ENCODE results near the gene ARHGDIB.

Gene ARHGDIB
- total RNA-seq, result 535 to 809 (median 706) reads per million in 3 donors

GRCh38 chr12:14961466-14962152 is at the start of gene ARHGDIB:
Gene ARHGDIB (minus strand): TSS chr12:14961601. CDS start chr12:14950712, 10,889 bp downstream.
- Histone ChIP-seq H3K4me1 (ENCODE audit: control insufficient read depth, insufficient read depth, low read length, poor library complexity, severe bottlenecking) (peaks cover 40% of the 10 kb centered on the region), H3K27me3 (replicated peaks; ENCODE audit: control insufficient read depth, insufficient read depth, low read length, poor library complexity, severe bottlenecking) (no peaks in the 10 kb centered on the region), H3K4me3 (ENCODE audit: insufficient read depth, low read depth, low read length, poor library complexity, severe bottlenecking) (peak within 1 kb of the TSS; percentile 64), H3K27ac (ENCODE audit: insufficient read depth, low read length, poor library complexity, severe bottlenecking) (peak within 1 kb of the TSS; percentile 90), H3K36me3 (ENCODE audit: control insufficient read depth, insufficient read depth, low read length) (no peaks in the 10 kb centered on the region), H3K9me3 (ENCODE audit: control insufficient read depth, low read length) (no peaks in the 10 kb centered on the region)
- DNase-seq, result peak; percentile 78 to 83 (median 81)

- Histone ChIP-seq H3K36me3 (ENCODE audit: control insufficient read depth, insufficient read depth, low read length) (no peaks in the 10 kb centered on the region), H3K27ac (ENCODE audit: insufficient read depth, low read length, poor library complexity, severe bottlenecking) (no peak overlapping the region), H3K9me3 (ENCODE audit: control insufficient read depth, low read length) (no peaks in the 10 kb centered on the region), H3K4me1 (ENCODE audit: control insufficient read depth, insufficient read depth, low read length, poor library complexity, severe bottlenecking) (no peaks in the 10 kb centered on the region), H3K4me3 (ENCODE audit: insufficient read depth, low read depth, low read length, poor library complexity, severe bottlenecking) (no peak overlapping the region), H3K27me3 (replicated peaks; ENCODE audit: control insufficient read depth, insufficient read depth, low read length, poor library complexity, severe bottlenecking) (peaks cover 3% of the 10 kb centered on the region)
- no peak for DNase-seq
Observed at GRCh38 chr12:15011162-15011561, 49.8 kb upstream of the ARHGDIB start.

GRCh38 chr12:15007551-15007950 is 46.1 kb upstream of the ARHGDIB start:
- Histone ChIP-seq H3K4me3 (ENCODE audit: insufficient read depth, low read depth, low read length, poor library complexity, severe bottlenecking) (no peak overlapping the region), H3K36me3 (ENCODE audit: control insufficient read depth, insufficient read depth, low read length) (no peaks in the 10 kb centered on the region), H3K27me3 (replicated peaks; ENCODE audit: control insufficient read depth, insufficient read depth, low read length, poor library complexity, severe bottlenecking) (peaks cover 8% of the 10 kb centered on the region), H3K4me1 (ENCODE audit: control insufficient read depth, insufficient read depth, low read length, poor library complexity, severe bottlenecking) (no peaks in the 10 kb centered on the region), H3K9me3 (ENCODE audit: control insufficient read depth, low read length) (no peaks in the 10 kb centered on the region), H3K27ac (ENCODE audit: insufficient read depth, low read length, poor library complexity, severe bottlenecking) (no peak overlapping the region)
- DNase-seq, result no peak

- peaks cover 8% of the 10 kb centered on the region for H3K27me3 ChIP-seq (replicated peaks; ENCODE audit: control insufficient read depth, insufficient read depth, low read length, poor library complexity, severe bottlenecking)
Observed at GRCh38 chr12:15005064-15005463, 43.7 kb upstream of the ARHGDIB start.

GRCh38 chr12:15004421-15004820 is 43.0 kb upstream of the ARHGDIB start:
- peaks cover 8% of the 10 kb centered on the region for H3K27me3 ChIP-seq (replicated peaks; ENCODE audit: control insufficient read depth, insufficient read depth, low read length, poor library complexity, severe bottlenecking)
- H3K4me1 ChIP-seq (ENCODE audit: control insufficient read depth, insufficient read depth, low read length, poor library complexity, severe bottlenecking), result no peaks in the 10 kb centered on the region
- no peak overlapping the region for H3K4me3 ChIP-seq (ENCODE audit: insufficient read depth, low read depth, low read length, poor library complexity, severe bottlenecking)
- H3K9me3 ChIP-seq (ENCODE audit: control insufficient read depth, low read length), result no peaks in the 10 kb centered on the region
- no peak for DNase-seq
- H3K36me3 ChIP-seq (ENCODE audit: control insufficient read depth, insufficient read depth, low read length), result no peaks in the 10 kb centered on the region
- no peak overlapping the region for H3K27ac ChIP-seq (ENCODE audit: insufficient read depth, low read length, poor library complexity, severe bottlenecking)

More at GRCh38 chr12:15005064-15005463, 43.7 kb upstream of the ARHGDIB start:
- H3K4me3 ChIP-seq (ENCODE audit: insufficient read depth, low read depth, low read length, poor library complexity, severe bottlenecking), result no peak overlapping the region
- no peaks in the 10 kb centered on the region for H3K9me3 ChIP-seq (ENCODE audit: control insufficient read depth, low read length)
- no peaks in the 10 kb centered on the region for H3K36me3 ChIP-seq (ENCODE audit: control insufficient read depth, insufficient read depth, low read length)
- no peak overlapping the region for H3K27ac ChIP-seq (ENCODE audit: insufficient read depth, low read length, poor library complexity, severe bottlenecking)
- DNase-seq, result no peak
- no peaks in the 10 kb centered on the region for H3K4me1 ChIP-seq (ENCODE audit: control insufficient read depth, insufficient read depth, low read length, poor library complexity, severe bottlenecking)

GRCh38 chr12:15001733-15002382 is 40.5 kb upstream of the ARHGDIB start:
- no peak overlapping the region for H3K4me3 ChIP-seq (ENCODE audit: insufficient read depth, low read depth, low read length, poor library complexity, severe bottlenecking)
- H3K36me3 ChIP-seq (ENCODE audit: control insufficient read depth, insufficient read depth, low read length), result no peaks in the 10 kb centered on the region
- H3K9me3 ChIP-seq (ENCODE audit: control insufficient read depth, low read length), result no peaks in the 10 kb centered on the region
- DNase-seq, result no peak
- H3K4me1 ChIP-seq (ENCODE audit: control insufficient read depth, insufficient read depth, low read length, poor library complexity, severe bottlenecking), result no peaks in the 10 kb centered on the region
- H3K27me3 ChIP-seq (replicated peaks; ENCODE audit: control insufficient read depth, insufficient read depth, low read length, poor library complexity, severe bottlenecking), result peaks cover 8% of the 10 kb centered on the region
- H3K27ac ChIP-seq (ENCODE audit: insufficient read depth, low read length, poor library complexity, severe bottlenecking), result no peak overlapping the region

GRCh38 chr12:15000575-15000974 is 39.2 kb upstream of the ARHGDIB start:
- H3K27ac ChIP-seq (ENCODE audit: insufficient read depth, low read length, poor library complexity, severe bottlenecking), result no peak overlapping the region
- no peak overlapping the region for H3K4me3 ChIP-seq (ENCODE audit: insufficient read depth, low read depth, low read length, poor library complexity, severe bottlenecking)
- H3K36me3 ChIP-seq (ENCODE audit: control insufficient read depth, insufficient read depth, low read length), result no peaks in the 10 kb centered on the region

GRCh38 chr12:14999695-15000365 is 38.4 kb upstream of the ARHGDIB start:
- peaks cover 3% of the 10 kb centered on the region for H3K27me3 ChIP-seq (replicated peaks; ENCODE audit: control insufficient read depth, insufficient read depth, low read length, poor library complexity, severe bottlenecking)
- H3K9me3 ChIP-seq (ENCODE audit: control insufficient read depth, low read length), result no peaks in the 10 kb centered on the region
- DNase-seq, result no peak
- H3K27ac ChIP-seq (ENCODE audit: insufficient read depth, low read length, poor library complexity, severe bottlenecking), result no peak overlapping the region
- H3K4me3 ChIP-seq (ENCODE audit: insufficient read depth, low read depth, low read length, poor library complexity, severe bottlenecking), result no peak overlapping the region
- peaks cover 9% of the 10 kb centered on the region for H3K4me1 ChIP-seq (ENCODE audit: control insufficient read depth, insufficient read depth, low read length, poor library complexity, severe bottlenecking)
- no peaks in the 10 kb centered on the region for H3K36me3 ChIP-seq (ENCODE audit: control insufficient read depth, insufficient read depth, low read length)

More at GRCh38 chr12:15000575-15000974, 39.2 kb upstream of the ARHGDIB start:
- no peaks in the 10 kb centered on the region for H3K9me3 ChIP-seq (ENCODE audit: control insufficient read depth, low read length)
- H3K4me1 ChIP-seq (ENCODE audit: control insufficient read depth, insufficient read depth, low read length, poor library complexity, severe bottlenecking), result peaks cover 2% of the 10 kb centered on the region
- no peak for DNase-seq
- peaks cover 3% of the 10 kb centered on the region for H3K27me3 ChIP-seq (replicated peaks; ENCODE audit: control insufficient read depth, insufficient read depth, low read length, poor library complexity, severe bottlenecking)

- no peaks in the 10 kb centered on the region for H3K9me3 ChIP-seq (ENCODE audit: control insufficient read depth, low read length)
- no peaks in the 10 kb centered on the region for H3K36me3 ChIP-seq (ENCODE audit: control insufficient read depth, insufficient read depth, low read length)
- peaks cover 3% of the 10 kb centered on the region for H3K27me3 ChIP-seq (replicated peaks; ENCODE audit: control insufficient read depth, insufficient read depth, low read length, poor library complexity, severe bottlenecking)
- peaks cover 10% of the 10 kb centered on the region for H3K4me1 ChIP-seq (ENCODE audit: control insufficient read depth, insufficient read depth, low read length, poor library complexity, severe bottlenecking)
- H3K27ac ChIP-seq (ENCODE audit: insufficient read depth, low read length, poor library complexity, severe bottlenecking), result no peak overlapping the region
- H3K4me3 ChIP-seq (ENCODE audit: insufficient read depth, low read depth, low read length, poor library complexity, severe bottlenecking), result no peak overlapping the region
- DNase-seq, result no peak
Observed at GRCh38 chr12:14999021-14999694, 37.8 kb upstream of the ARHGDIB start.

All from effector memory CD4-positive, alpha-beta T cell (primary cell).